ENCODE measurements around the gene RASA3. TPM values are rescaled to one million over a fixed set of nuclear protein-coding genes. Genes with fewer than 3 reads are reported as not detected.

Gene RASA3
- total RNA-seq, 4 donors from 2014 or later, result 25.0 to 43.1 (median 30.2) TPM

- ATAC-seq, result no peak
- 33% methylated on average over 1 of the region's 10 CpGs; no CpG with 5 or more reads in 1 of the 2 donors for WGBS, 2 donors (ENCODE audit: low coverage in 1 of 2)
Observed at GRCh38 chr13:114146629-114147028, 14.2 kb upstream of the RASA3 start.

GRCh38 chr13:114146173-114146572 is 13.8 kb upstream of the RASA3 start:
- Histone ChIP-seq H3K4me3 (no peak overlapping the region), H3K27ac (no peak overlapping the region), H3K36me3 (no peaks in the 10 kb centered on the region), H3K4me1 (peaks cover 0 to 12% (median 11%) of the 10 kb centered on the region in 3 donors), H3K9me3 (no peaks in the 10 kb centered on the region), H3K27me3 (no peaks in the 10 kb centered on the region)
- ATAC-seq, result no peak
- 94 to 96% methylated on average over 6 to 9 of the region's 14 CpGs for WGBS, 2 donors (ENCODE audit: low coverage in 1 of 2)
- TF ChIP-seq POLR2AphosphoS5 (IDR thresholded peaks at IDR 0.05), result no peak
- no peak for TF ChIP-seq POLR2A (IDR thresholded peaks at IDR 0.05)
- TF ChIP-seq EP300 (IDR thresholded peaks at IDR 0.05), result no peak
- no peak for TF ChIP-seq CTCF (IDR thresholded peaks at IDR 0.05)

More at GRCh38 chr13:114146629-114147028, 14.2 kb upstream of the RASA3 start:
- H3K4me3 ChIP-seq, result no peak overlapping the region
- peaks cover 0 to 12% (median 11%) of the 10 kb centered on the region in 3 donors for H3K4me1 ChIP-seq
- TF ChIP-seq POLR2A (IDR thresholded peaks at IDR 0.05), result no peak
- TF ChIP-seq POLR2AphosphoS5 (IDR thresholded peaks at IDR 0.05), result no peak
- TF ChIP-seq CTCF (IDR thresholded peaks at IDR 0.05), result no peak
- TF ChIP-seq EP300 (IDR thresholded peaks at IDR 0.05), result no peak
- no peaks in the 10 kb centered on the region for H3K27me3 ChIP-seq
- H3K36me3 ChIP-seq, result no peaks in the 10 kb centered on the region
- H3K27ac ChIP-seq, result no peak overlapping the region
- H3K9me3 ChIP-seq, result no peaks in the 10 kb centered on the region

GRCh38 chr13:114145722-114146121 is 13.3 kb upstream of the RASA3 start:
- Histone ChIP-seq H3K36me3 (no peaks in the 10 kb centered on the region), H3K9me3 (no peaks in the 10 kb centered on the region), H3K4me1 (peaks cover 0 to 12% (median 11%) of the 10 kb centered on the region in 3 donors), H3K4me3 (no peak overlapping the region), H3K27me3 (no peaks in the 10 kb centered on the region), H3K27ac (no peak overlapping the region)
- TF ChIP-seq CTCF (IDR thresholded peaks at IDR 0.05) (no peak), EP300 (IDR thresholded peaks at IDR 0.05) (no peak), POLR2AphosphoS5 (IDR thresholded peaks at IDR 0.05) (no peak), POLR2A (IDR thresholded peaks at IDR 0.05) (no peak)
- WGBS, 2 donors (ENCODE audit: low coverage in 1 of 2), result 94 to 95% methylated on average over 10 to 14 of the region's 14 CpGs
- ATAC-seq, result no peak

- Histone ChIP-seq H3K36me3 (no peaks in the 10 kb centered on the region), H3K27me3 (no peaks in the 10 kb centered on the region), H3K27ac (no peak overlapping the region), H3K9me3 (no peaks in the 10 kb centered on the region), H3K4me3 (no peak overlapping the region), H3K4me1 (peaks cover 0 to 12% (median 11%) of the 10 kb centered on the region in 3 donors)
- TF ChIP-seq EP300 (IDR thresholded peaks at IDR 0.05), result no peak
- TF ChIP-seq POLR2AphosphoS5 (IDR thresholded peaks at IDR 0.05), result no peak
- no peak for TF ChIP-seq POLR2A (IDR thresholded peaks at IDR 0.05)
- no peak for TF ChIP-seq CTCF (IDR thresholded peaks at IDR 0.05)
- WGBS, 2 donors (ENCODE audit: low coverage in 1 of 2), result 71% methylated on average over 1 of the region's 3 CpGs; no CpG with 5 or more reads in 1 of the 2 donors
- no peak for ATAC-seq
Observed at GRCh38 chr13:114145256-114145655, 12.8 kb upstream of the RASA3 start.

- no peaks in the 10 kb centered on the region for H3K9me3 ChIP-seq
- no peak for ATAC-seq
- H3K27me3 ChIP-seq, result no peaks in the 10 kb centered on the region
- H3K27ac ChIP-seq, result no peak overlapping the region
- TF ChIP-seq POLR2AphosphoS5 (IDR thresholded peaks at IDR 0.05) (no peak), POLR2A (IDR thresholded peaks at IDR 0.05) (no peak)
- H3K4me1 ChIP-seq, result peaks cover 0 to 12% (median 11%) of the 10 kb centered on the region in 3 donors
- 92% methylated on average over 6 of the region's 17 CpGs; no CpG with 5 or more reads in 1 of the 2 donors for WGBS, 2 donors (ENCODE audit: low coverage in 1 of 2)
- H3K4me3 ChIP-seq, result no peak overlapping the region
- H3K36me3 ChIP-seq, result no peaks in the 10 kb centered on the region
Observed at GRCh38 chr13:114144606-114145244, 12.3 kb upstream of the RASA3 start.

Data from gastroesophageal sphincter (tissue), 4 donors.